IMR-90 (cell line): ENCODE results near the gene LRP5. TPM values are rescaled to one million over a fixed set of nuclear protein-coding genes. Genes with fewer than 3 reads are reported as not detected.

ENCODE experiments used
- ATAC-seq: fragments of 200-7000 bp; cut with Tn5 transposase; 2 replicates; pipeline ENCODE4 v1.9.1; 2020; ENCODE audit warnings: low read depth, mild to moderate bottlenecking, moderate library complexity
- BruUV-seq: library from RNA; stranded (reverse); fragments of 400-500 nt; replicated peaks from 2 replicates; lab custom pipeline; 2021; lab: Mats Ljungman, UMichigan
- CTCF ChIA-PET: fragments of 300-600 bp; formaldehyde crosslinking; extraction: SDS; loops from one replicate; lab custom pipeline; 2021; ENCODE audit warnings: antibody characterized with exemption; lab: Yijun Ruan, JAX
- POLR2A ChIA-PET: fragments of 300-600 bp; sonication (Branson Sonifier 250); formaldehyde crosslinking; loops from one replicate; lab custom pipeline; 2022; ENCODE audit warnings: antibody characterized with exemption; ENCODE audit not compliant: unreplicated experiment; lab: Charles Lee
- DNase-seq: peaks from one replicate; pipeline ENCODE4 v3.0.0; 2013
- H2AFZ ChIP-seq: replicated peaks from 2 replicates; pipeline ENCODE3; 2013; ENCODE audit warnings: low read length, mild to moderate bottlenecking; ENCODE audit not compliant: poor library complexity
- H2AK5ac ChIP-seq: 2 replicates; pipeline ENCODE4 v1.6.1; 2013; ENCODE audit warnings: low read depth, low read length, inconsistent platforms
- H2AK9ac ChIP-seq: replicated peaks from 2 replicates; pipeline ENCODE3; 2013; ENCODE audit warnings: mild to moderate bottlenecking, low read depth, low read length, moderate library complexity; ENCODE audit not compliant: poor library complexity
- H2BK120ac ChIP-seq: 2 replicates; pipeline ENCODE4 v1.6.1; 2013; ENCODE audit warnings: low read depth, low read length, inconsistent platforms
- H2BK15ac ChIP-seq: 3 replicates; pipeline ENCODE4 v1.6.1; 2013; ENCODE audit warnings: low read depth, low read length, inconsistent platforms
- H2BK20ac ChIP-seq: 2 replicates; pipeline ENCODE4 v1.6.1; 2013; ENCODE audit warnings: low read depth, mild to moderate bottlenecking, inconsistent platforms, low read length, moderate library complexity
- H2BK5ac ChIP-seq: 2 replicates; pipeline ENCODE4 v1.6.1; 2013; ENCODE audit warnings: mild to moderate bottlenecking, low read depth, low read length, inconsistent platforms; ENCODE audit not compliant: poor library complexity, severe bottlenecking
- H3K14ac ChIP-seq: replicated peaks from 2 replicates; pipeline ENCODE4 v1.6.1; 2013; ENCODE audit warnings: low read depth, low read length, inconsistent platforms
- H3K18ac ChIP-seq: 2 replicates; pipeline ENCODE4 v1.6.1; 2013; ENCODE audit warnings: low read depth, low read length, control low read depth
- H3K23ac ChIP-seq: 2 replicates; pipeline ENCODE4 v1.6.1; 2013; ENCODE audit warnings: low read depth, low read length, inconsistent platforms
- H3K27ac ChIP-seq: 2 replicates; pipeline ENCODE4 v1.5.1; 2013; ENCODE audit warnings: mild to moderate bottlenecking, control low read depth, low read length; ENCODE audit not compliant: insufficient read depth
- H3K27me3 ChIP-seq: 2 replicates; pipeline ENCODE4 v1.6.1; 2013; ENCODE audit warnings: low read length; ENCODE audit not compliant: control insufficient read depth, insufficient read depth
- H3K36me3 ChIP-seq: 2 replicates; pipeline ENCODE4 v1.6.1; 2013; ENCODE audit warnings: low read length, mixed read lengths; ENCODE audit not compliant: control insufficient read depth, insufficient read depth
- H3K4ac ChIP-seq: 2 replicates; pipeline ENCODE4 v1.6.1; 2013; ENCODE audit warnings: low read depth, low read length, inconsistent platforms
- H3K4me1 ChIP-seq: 2 replicates; pipeline ENCODE4 v1.6.1; 2013; ENCODE audit warnings: low read length, mixed read lengths; ENCODE audit not compliant: control insufficient read depth, insufficient read depth
- H3K4me2 ChIP-seq: 2 replicates; pipeline ENCODE4 v1.6.1; 2013; ENCODE audit warnings: low read depth, mild to moderate bottlenecking, control low read depth, low read length, moderate library complexity
- H3K4me3 ChIP-seq: 2 replicates; pipeline ENCODE4 v1.5.1; 2013; ENCODE audit warnings: low read depth, mild to moderate bottlenecking, control low read depth, low read length, moderate library complexity; ENCODE audit not compliant: insufficient read depth
- H3K56ac ChIP-seq: 2 replicates; pipeline ENCODE4 v1.6.1; 2013; ENCODE audit warnings: low read length, inconsistent platforms; ENCODE audit not compliant: insufficient read depth; ENCODE audit errors: extremely low read depth
- H3K79me1 ChIP-seq, 2 experiments: 2 replicates each; pipeline ENCODE4 v1.6.1; 2013; ENCODE audit warnings: low read length in 2 of 2, inconsistent platforms in 1 of 2, low read depth in 1 of 2
- H3K9ac ChIP-seq: 2 replicates; pipeline ENCODE4 v1.6.1; 2013; ENCODE audit warnings: low read depth, low read length, control low read depth
- H3K9me1 ChIP-seq: 2 replicates; pipeline ENCODE4 v1.6.1; 2013; ENCODE audit warnings: low read length, inconsistent platforms; ENCODE audit not compliant: insufficient read depth
- H3K9me3 ChIP-seq: 2 replicates; pipeline ENCODE4 v1.6.1; 2013; ENCODE audit warnings: low read length; ENCODE audit not compliant: control insufficient read depth, insufficient read depth
- H4K20me1 ChIP-seq: 2 replicates; pipeline ENCODE4 v1.6.1; 2013; ENCODE audit warnings: low read length, inconsistent platforms; ENCODE audit not compliant: insufficient read depth
- H4K5ac ChIP-seq: 2 replicates; pipeline ENCODE4 v1.6.1; 2013; ENCODE audit warnings: mild to moderate bottlenecking, low read depth, low read length, control low read depth
- H4K8ac ChIP-seq, 2 experiments: 2 replicates each; pipeline ENCODE4 v1.6.1; 2013; ENCODE audit warnings: low read depth in 2 of 2, low read length in 2 of 2, control low read depth in 1 of 2, inconsistent platforms in 1 of 2
- H4K91ac ChIP-seq: 2 replicates; pipeline ENCODE4 v1.6.1; 2013; ENCODE audit warnings: low read depth, low read length, inconsistent platforms; ENCODE audit not compliant: insufficient read depth
- MAFK ChIP-seq: IDR thresholded peaks from 2 replicates; pipeline ENCODE4 v1.6.1; 2012; ENCODE audit warnings: low read depth, low read length, improper control_type of control experiment
- MAZ ChIP-seq: IDR thresholded peaks from 2 replicates; pipeline ENCODE4 v1.6.1; 2012; ENCODE audit warnings: low read depth, mild to moderate bottlenecking, low read length, improper control_type of control experiment, moderate library complexity, borderline replicate concordance
- POLR2A ChIP-seq: IDR thresholded peaks from 2 replicates; pipeline ENCODE4 v1.6.1; 2012; ENCODE audit warnings: mild to moderate bottlenecking, low read depth, low read length
- RAD21 ChIP-seq: IDR thresholded peaks from 2 replicates; pipeline ENCODE4 v1.6.1; 2012; ENCODE audit warnings: low read length, improper control_type of control experiment
- RCOR1 ChIP-seq: IDR thresholded peaks from 2 replicates; pipeline ENCODE4 v1.6.1; 2012; ENCODE audit warnings: mild to moderate bottlenecking, low read length, improper control_type of control experiment; ENCODE audit not compliant: insufficient replicate concordance
- SMC3 ChIP-seq: fragments of 150-350 bp; IDR thresholded peaks from 2 replicates; pipeline ENCODE4 v1.6.1; 2016; ENCODE audit warnings: low read depth, mild to moderate bottlenecking, antibody characterized with exemption, low read length, moderate library complexity
- WGBS, 2 experiments: methylation state at CpG; one replicate each; pipeline versions ENCODE4 v1.1.5 to v1.1.7; 2013; ENCODE audit warnings: missing lambda C conversion rate in 2 of 2; ENCODE audit not compliant: insufficient read length in 1 of 2; ENCODE audit errors: extremely low coverage in 2 of 2; 5-methylcytosine and 5-hydroxymethylcytosine counted together
- dilution Hi-C: fragments of 300-500 bp; cut with HindIII; formaldehyde crosslinking; loops from one replicate; pipeline ENCODE4 v1.14.3; 2018; ENCODE audit warnings: low sequenced_read_pairs; ENCODE audit not compliant: unreplicated experiment
- in situ Hi-C: fragments of 300-500 bp; cut with MboI; formaldehyde crosslinking; loops from 3 replicates; pipeline ENCODE4 v1.14.3; 2019; ENCODE audit warnings: low sequenced_read_pairs, inconsistent platforms, mixed read lengths
- intact Hi-C: fragments of 100-400 bp; cut with micrococcal nuclease; formaldehyde crosslinking; loops from 2 replicates; pipeline ENCODE4 v1.10.0; 2022
- polyA plus RNA-seq, 3 experiments: library from polyadenylated mRNA; depleted of rRNA; stranded (reverse); fragments of >200 nt; gene quantifications; 2 replicates each; pipeline ENCODE4 v1.2.3, GENCODE V29; 2012; ENCODE audit warnings: low replicate concordance in 1 of 3
- total RNA-seq: library from RNA; depleted of rRNA; stranded (reverse); fragments of >200 nt; gene quantifications from 2 replicates; pipeline ENCODE4 v1.2.3, GENCODE V29; 2012
- TF ChIP-seq, protein P1 (sequence below): fragments of 150-350 bp; IDR thresholded peaks from 2 replicates; pipeline ENCODE4 v1.6.1; 2017; ENCODE audit warnings: mild to moderate bottlenecking, antibody characterized with exemption, low read length, low read depth

The LRP5 gene
- total and polyA plus RNA-seq, 2 of the 4 experiments (the other 2 are of a cell fraction) = 10.4 to 15.0 TPM

DNA sequence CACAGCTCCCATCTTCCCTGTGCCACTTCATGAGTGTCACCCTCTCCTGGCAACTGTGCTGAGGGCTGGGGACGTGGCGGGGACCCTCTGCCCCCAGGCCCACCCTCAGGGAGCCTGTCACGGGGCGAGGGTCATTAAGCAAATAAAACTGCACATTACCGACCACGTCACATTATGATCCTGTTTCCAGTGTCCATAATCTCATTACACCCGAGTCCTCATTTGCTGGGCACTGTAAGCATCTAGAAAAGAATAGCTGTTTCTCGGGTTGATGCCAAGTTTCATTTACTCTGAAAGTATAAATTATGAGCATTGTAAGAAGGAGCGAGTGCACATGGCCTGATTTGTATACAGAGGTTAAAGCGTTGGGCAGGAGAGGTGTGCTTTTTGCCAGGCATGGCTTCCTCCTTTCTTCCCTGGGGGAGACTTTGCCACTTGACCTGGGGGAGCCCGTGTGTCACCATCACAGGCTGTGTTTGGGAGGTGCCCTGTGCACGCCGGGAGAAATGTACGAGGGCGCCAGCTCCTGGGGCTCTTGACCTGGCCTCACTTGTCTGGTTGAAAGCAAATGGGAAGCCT lies 50.5 kb downstream of the LRP5 start:
- no peak overlapping the region for H3K27ac ChIP-seq
- no peak overlapping the region for H4K5ac ChIP-seq
- no peak overlapping the region for H2BK20ac ChIP-seq
- H3K23ac ChIP-seq = no peak overlapping the region
- H4K91ac ChIP-seq = no peak overlapping the region
- no peaks in the 10 kb centered on the region for H3K27me3 ChIP-seq
- no peak for DNase-seq
- H2BK120ac ChIP-seq = no peak overlapping the region
- ATAC-seq = no peak
- ChIA-PET CTCF (no interaction called here), POLR2A (no interaction called here)
- no peaks in the 10 kb centered on the region; the same call in 1 of the 2 replicates for H4K20me1 ChIP-seq
- peaks cover 37% of the 10 kb centered on the region for H3K36me3 ChIP-seq
- H3K9me1 ChIP-seq = no peaks in the 10 kb centered on the region
- H2BK15ac ChIP-seq = no peak overlapping the region
- no peaks in the 10 kb centered on the region for H3K4me1 ChIP-seq
- H3K4ac ChIP-seq = no peak overlapping the region
- intact Hi-C loops (no loop called here), in situ Hi-C loops (no loop called here), dilution Hi-C loops (no loop called here)
- H2BK5ac ChIP-seq = no peak overlapping the region
- H3K9me3 ChIP-seq = peaks cover 3% of the 10 kb centered on the region; the same call in 1 of the 2 replicates
- WGBS, 2 experiments = 90% methylated on average over 6 of the region's 15 CpGs; no CpG with 5 or more reads in 1 of the 2 experiments
- H3K4me3 ChIP-seq = no peak overlapping the region
- no peak overlapping the region for H3K56ac ChIP-seq
- no TSS peak for BruUV-seq
- no peak overlapping the region for H3K14ac ChIP-seq
- no peak for TF ChIP-seq RAD21
- no peak for TF ChIP-seq POLR2A
- TF ChIP-seq, protein P1, sequence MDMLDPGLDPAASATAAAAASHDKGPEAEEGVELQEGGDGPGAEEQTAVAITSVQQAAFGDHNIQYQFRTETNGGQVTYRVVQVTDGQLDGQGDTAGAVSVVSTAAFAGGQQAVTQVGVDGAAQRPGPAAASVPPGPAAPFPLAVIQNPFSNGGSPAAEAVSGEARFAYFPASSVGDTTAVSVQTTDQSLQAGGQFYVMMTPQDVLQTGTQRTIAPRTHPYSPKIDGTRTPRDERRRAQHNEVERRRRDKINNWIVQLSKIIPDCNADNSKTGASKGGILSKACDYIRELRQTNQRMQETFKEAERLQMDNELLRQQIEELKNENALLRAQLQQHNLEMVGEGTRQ = no peak
- TF ChIP-seq RCOR1 = no peak
- no peak for TF ChIP-seq MAZ
- TF ChIP-seq MAFK = no peak
- TF ChIP-seq SMC3 = no peak
- no peak overlapping the region for H3K9ac ChIP-seq
- H2AFZ ChIP-seq = no peak overlapping the region
- no peak overlapping the region for H2AK5ac ChIP-seq
- no peak overlapping the region for H3K4me2 ChIP-seq
- H3K79me1 ChIP-seq = peaks cover 0 to 8% of the 10 kb centered on the region in 2 experiments; a peak in 1 of 4 replicates
- no peak overlapping the region for H3K18ac ChIP-seq
- no peak overlapping the region for H4K8ac ChIP-seq
- H2AK9ac ChIP-seq = no peak overlapping the region
